ENCODE measurements around the gene DUOX1.

DNA sequence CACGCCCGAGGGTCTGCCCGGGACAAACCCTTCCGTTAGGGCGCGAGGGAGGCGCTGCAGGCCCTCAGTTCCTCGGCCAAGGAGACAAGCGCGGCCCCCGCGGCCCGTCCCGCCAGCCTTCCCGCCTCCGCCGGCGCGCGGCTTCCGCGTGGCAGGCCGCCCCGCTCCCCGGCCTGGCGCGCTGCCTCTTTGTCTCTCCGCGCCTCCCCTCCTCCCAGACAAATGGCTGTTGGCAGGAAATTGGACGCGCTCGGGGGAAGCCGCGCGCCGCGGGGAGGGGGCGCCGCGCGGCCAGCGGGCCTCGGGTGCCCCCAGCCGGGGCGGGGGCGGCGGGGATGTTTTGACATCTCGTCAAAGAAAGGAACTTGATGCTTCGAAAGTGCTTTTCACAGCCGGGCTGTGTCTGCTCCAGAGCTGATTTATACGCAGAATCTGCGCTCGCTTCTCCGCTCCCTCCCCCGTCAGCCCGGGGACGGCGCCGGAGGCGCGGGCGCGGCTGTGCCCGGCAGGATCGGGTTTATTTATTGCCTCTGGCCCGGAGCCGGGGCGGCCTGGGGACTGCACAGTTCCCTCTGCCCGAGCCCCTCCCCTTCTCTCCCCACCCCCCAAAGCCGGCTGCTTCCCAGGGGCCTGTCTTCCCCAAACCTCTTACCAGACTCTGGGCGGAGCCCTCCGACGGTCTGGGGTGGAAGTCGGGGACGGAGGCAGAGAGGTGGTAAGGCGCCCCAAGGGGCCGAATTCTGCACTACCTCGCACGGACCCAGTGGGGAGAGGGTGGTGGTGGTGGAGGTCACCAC, 37.2 kb downstream of the DUOX1 start:
- TF ChIP-seq RARB (CRISPR knock-in tag; IDR thresholded peaks at IDR 0.05) = no peak
- TF ChIP-seq CSDC2 (CRISPR knock-in tag; IDR thresholded peaks at IDR 0.05) = no peak
- TF ChIP-seq ZNF8 (CRISPR knock-in tag; IDR thresholded peaks at IDR 0.05) = no peak

Data from SK-N-SH treated with all-trans-retinoic acid at 6 μM for 48 hours (cell line).